Ascending aorta (tissue), 2 donors: ENCODE data around the gene DIP2C. TPM values are rescaled to one million over a fixed set of nuclear protein-coding genes. Genes with fewer than 3 reads are reported as not detected.
A peak's percentile ranks its signal among the peaks of the same experiment; 100 is the strongest.

Experiments used
- DNase-seq, 2 donors: peaks; one replicate each; pipeline ENCODE4 v3.0.0-alpha.2; 2019; ENCODE audit warnings: low spot score in 2 of 2
- H3K27ac ChIP-seq, 2 donors: fragments of 200-600 bp; sonication (generic); one replicate each; pipeline ENCODE4 v1.5.1; 2016 to 2017; ENCODE audit warnings: mild to moderate bottlenecking in 1 of 2
- H3K27me3 ChIP-seq: fragments of 200-600 bp; sonication (generic); one replicate; pipeline ENCODE4 v1.5.1; 2017
- H3K36me3 ChIP-seq, 2 donors: fragments of 200-600 bp; sonication (generic); one replicate each; pipeline ENCODE4 v1.5.1; 2016
- H3K4me1 ChIP-seq, 2 donors: fragments of 200-600 bp; sonication (generic); one replicate each; pipeline ENCODE4 v1.5.1; 2016 to 2017; ENCODE audit warnings: mild to moderate bottlenecking in 1 of 2
- H3K4me3 ChIP-seq, 2 donors: fragments of 200-600 bp; sonication (generic); one replicate each; pipeline ENCODE4 v1.5.1; 2016 to 2017; ENCODE audit warnings: mild to moderate bottlenecking in 1 of 2
- H3K9me3 ChIP-seq, 2 donors: fragments of 200-600 bp; sonication (generic); one replicate each; pipeline ENCODE4 v1.5.1; 2016
- intact Hi-C: fragments of 100-400 bp; cut with DNase I; formaldehyde crosslinking; loops from one replicate; pipeline ENCODE4 v1.15.1; 2023
- total RNA-seq: library from RNA; depleted of rRNA; stranded (reverse); fragments of >200 nt; gene quantifications from one replicate; pipeline ENCODE4 v1.1.0, GENCODE V29; 2016
- TF ChIP-seq, protein P1 (sequence below), 3 experiments: fragments of 200-600 bp in 2 of 3; fragments of 450-650 bp in 1 of 3; sonication (generic) in 2 of 3; IDR thresholded peaks; one replicate each; pipeline ENCODE4 v1.5.1; 2016 to 2019; ENCODE audit warnings: antibody characterized with exemption in 3 of 3, mild to moderate bottlenecking in 1 of 3, moderate library complexity in 1 of 3

DIP2C gene
- total RNA-seq, 1 donor from 2014 or later: 14.7 TPM

DNA sequence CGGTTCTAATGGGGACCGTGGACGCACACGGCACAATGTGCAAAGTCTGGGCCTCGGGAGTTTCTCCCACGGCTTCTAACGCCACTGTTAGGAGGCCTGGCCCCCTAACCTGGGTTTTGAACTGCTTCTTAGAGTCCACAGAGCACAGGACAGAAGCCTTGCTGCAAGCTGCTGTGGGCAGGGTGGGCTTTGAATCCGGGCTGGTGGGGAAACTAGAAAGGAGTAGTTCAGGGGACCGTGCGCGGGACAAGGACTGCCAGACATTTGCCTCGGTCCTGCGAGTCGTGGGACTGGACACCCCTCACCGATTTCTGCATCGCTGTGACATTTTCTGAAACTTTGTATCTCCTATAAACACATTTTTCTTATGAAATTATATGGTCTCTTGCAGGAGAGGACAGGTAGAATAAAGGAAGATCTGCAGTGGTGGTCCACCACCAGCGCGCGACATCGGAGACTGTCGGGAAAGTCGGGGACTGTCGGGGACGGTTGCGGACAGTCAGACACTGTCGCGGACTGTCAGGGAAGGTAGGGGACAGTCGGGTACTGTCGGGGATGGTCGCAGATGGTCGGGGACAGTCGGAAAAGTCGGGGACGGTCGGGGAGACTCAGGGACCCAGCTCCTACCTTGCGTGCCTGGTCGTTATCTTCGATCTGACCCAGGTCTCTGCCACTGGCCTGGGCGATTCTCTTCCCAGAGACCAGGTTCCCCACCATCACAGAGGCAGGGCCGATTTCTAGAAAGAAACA lies 332.1 kb downstream of the DIP2C start:
- TF ChIP-seq, protein P1, sequence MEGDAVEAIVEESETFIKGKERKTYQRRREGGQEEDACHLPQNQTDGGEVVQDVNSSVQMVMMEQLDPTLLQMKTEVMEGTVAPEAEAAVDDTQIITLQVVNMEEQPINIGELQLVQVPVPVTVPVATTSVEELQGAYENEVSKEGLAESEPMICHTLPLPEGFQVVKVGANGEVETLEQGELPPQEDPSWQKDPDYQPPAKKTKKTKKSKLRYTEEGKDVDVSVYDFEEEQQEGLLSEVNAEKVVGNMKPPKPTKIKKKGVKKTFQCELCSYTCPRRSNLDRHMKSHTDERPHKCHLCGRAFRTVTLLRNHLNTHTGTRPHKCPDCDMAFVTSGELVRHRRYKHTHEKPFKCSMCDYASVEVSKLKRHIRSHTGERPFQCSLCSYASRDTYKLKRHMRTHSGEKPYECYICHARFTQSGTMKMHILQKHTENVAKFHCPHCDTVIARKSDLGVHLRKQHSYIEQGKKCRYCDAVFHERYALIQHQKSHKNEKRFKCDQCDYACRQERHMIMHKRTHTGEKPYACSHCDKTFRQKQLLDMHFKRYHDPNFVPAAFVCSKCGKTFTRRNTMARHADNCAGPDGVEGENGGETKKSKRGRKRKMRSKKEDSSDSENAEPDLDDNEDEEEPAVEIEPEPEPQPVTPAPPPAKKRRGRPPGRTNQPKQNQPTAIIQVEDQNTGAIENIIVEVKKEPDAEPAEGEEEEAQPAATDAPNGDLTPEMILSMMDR (IDR thresholded peaks at IDR 0.05): no peak
- DNase-seq: no peak
- Histone ChIP-seq H3K36me3 (peaks cover 65 to 83% of the 10 kb centered on the region in 2 donors), H3K27ac (no peak overlapping the region), H3K27me3 (no peaks in the 10 kb centered on the region), H3K4me1 (no peaks in the 10 kb centered on the region), H3K9me3 (no peaks in the 10 kb centered on the region), H3K4me3 (no peak overlapping the region)
- intact Hi-C loops: no loop called here

DNA sequence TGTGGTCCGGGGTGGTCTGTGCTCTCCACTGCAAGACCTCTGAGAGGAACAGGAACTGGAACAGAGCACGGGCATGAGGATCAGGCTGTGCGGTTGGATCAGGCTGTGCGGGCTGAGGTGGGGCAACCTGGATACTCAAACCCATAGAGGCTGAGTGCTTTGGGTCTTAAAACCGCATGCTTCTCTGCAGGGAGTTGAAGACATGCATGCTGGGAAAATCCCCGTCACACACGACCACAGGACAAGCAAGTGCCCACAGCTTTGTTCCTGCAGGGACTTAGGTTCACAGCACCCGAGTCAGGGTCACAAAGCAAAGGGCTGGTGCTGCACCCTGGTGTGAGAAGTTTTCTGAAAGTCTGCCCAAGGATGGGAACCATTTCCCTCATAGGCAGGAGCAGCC lies 333.0 kb downstream of the DIP2C start:
- H3K27ac ChIP-seq: no peak overlapping the region
- no peak overlapping the region for H3K4me3 ChIP-seq
- intact Hi-C loops: no loop called here
- DNase-seq: no peak
- H3K36me3 ChIP-seq: peaks cover 57 to 82% of the 10 kb centered on the region in 2 donors
- TF ChIP-seq, protein P1 (IDR thresholded peaks at IDR 0.05): no peak
- H3K9me3 ChIP-seq: no peaks in the 10 kb centered on the region
- no peaks in the 10 kb centered on the region for H3K4me1 ChIP-seq
- no peaks in the 10 kb centered on the region for H3K27me3 ChIP-seq

DNA sequence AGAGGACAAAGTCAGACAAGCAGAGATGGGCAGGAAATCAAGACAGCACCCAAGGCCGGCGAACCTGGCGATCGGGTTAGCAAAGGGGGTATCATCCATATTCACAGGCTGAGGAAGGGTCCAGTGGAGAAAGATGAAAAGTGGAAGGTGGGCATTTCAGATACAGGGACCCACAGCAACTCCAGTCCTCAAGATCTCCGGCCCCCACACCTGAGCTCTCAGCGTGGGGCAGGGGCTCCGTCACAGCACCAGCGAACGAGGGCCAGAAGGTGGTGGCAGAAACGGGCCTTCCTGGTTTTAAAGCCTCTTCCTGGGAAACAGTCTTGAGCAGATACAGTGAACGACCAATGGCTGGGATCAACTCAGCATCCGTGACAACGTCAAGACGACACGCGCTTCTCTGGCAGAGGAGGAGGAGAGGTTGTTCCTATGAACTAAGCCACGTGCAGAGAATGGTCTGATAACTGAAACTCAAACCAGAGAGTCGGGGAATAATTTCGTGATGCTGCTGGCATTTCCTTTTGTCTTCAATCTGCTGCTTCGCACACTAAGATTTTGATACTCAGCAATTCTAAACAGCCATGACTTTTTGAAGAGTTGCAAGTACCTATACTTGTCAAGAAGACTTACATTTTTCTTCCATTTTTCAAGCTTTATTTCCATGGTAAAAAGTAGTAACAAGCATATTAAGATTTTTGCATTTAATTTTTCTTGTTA lies 334.4 kb downstream of the DIP2C start:
- TF ChIP-seq, protein P1 (IDR thresholded peaks at IDR 0.05): no peak
- H3K9me3 ChIP-seq: no peaks in the 10 kb centered on the region
- peaks cover 51 to 85% of the 10 kb centered on the region in 2 donors for H3K36me3 ChIP-seq
- no peak overlapping the region for H3K4me3 ChIP-seq
- H3K27ac ChIP-seq: no peak overlapping the region
- intact Hi-C loops: no loop called here
- no peak for DNase-seq
- H3K4me1 ChIP-seq: no peaks in the 10 kb centered on the region
- H3K27me3 ChIP-seq: no peaks in the 10 kb centered on the region

DNA sequence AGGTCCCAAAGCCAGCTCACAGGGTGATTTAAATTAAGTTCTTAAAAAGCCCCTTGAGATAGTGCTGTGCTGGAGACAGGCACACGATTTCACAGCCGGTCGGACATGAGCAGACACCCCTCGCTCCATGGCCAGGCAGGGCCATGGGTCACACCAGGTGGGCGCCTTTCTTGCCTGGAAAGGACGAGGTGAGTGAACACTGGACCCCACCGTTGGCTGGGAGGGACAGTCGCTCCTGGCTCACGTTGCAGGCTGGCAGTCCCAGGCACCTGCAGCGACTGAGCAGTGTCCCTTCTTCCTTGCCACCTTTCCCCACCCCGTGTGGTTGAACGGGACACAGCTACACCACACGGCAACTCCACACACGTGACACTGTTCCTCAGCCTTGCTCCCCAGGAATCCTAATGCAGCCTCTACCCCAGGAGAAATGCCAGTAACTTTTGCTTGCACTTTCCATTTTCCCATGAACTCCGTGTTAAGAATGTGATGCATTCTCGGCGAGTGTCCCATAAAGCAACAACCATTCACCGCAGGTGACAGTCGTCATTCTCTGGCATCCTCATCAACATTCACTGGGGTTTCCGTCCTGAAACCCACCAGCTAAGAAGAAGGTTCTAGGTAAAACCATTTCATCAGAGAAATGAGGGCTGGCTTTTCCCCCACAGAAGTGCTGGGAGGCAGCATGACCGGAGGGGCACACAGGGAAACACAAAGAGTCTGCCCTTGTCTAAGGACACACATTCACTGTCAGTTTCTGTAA lies 336.8 kb downstream of the DIP2C start:
- Histone ChIP-seq H3K36me3 (peaks cover 57 to 89% of the 10 kb centered on the region in 2 donors), H3K27ac (no peak overlapping the region), H3K4me1 (no peaks in the 10 kb centered on the region), H3K4me3 (no peak overlapping the region), H3K27me3 (no peaks in the 10 kb centered on the region), H3K9me3 (no peaks in the 10 kb centered on the region)
- intact Hi-C loops: no loop called here
- peak in 1 of 2 donors; percentile 55 for DNase-seq
- TF ChIP-seq, protein P1 (IDR thresholded peaks at IDR 0.05): no peak

DNA sequence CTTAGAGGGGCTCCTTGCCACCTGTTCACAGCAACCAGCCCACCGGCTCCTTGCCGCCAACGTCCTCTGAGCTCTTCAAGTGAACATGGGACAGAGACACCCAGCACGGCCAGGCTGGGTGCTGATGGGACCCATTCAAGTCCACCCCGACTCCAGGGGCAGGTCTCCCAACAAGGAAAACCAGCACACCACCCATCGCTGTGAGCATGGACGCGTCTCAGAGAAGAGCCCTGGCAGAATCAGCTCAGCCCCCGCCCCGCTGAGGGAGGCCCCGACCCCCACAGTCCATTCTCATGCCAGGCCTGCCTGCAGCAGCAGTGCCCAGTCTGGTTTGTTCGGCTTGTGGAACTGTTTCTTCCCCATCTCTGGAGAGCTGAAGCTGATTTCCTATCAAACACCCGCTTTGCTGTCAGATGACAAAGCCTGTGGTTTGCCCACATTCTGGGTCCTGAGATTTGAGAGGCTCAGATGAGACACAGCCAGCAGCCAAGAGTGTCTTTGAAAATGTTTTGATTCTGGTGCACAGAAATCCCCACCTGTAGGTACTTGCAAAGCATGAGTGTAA lies 337.6 kb downstream of the DIP2C start:
- Histone ChIP-seq H3K4me1 (no peaks in the 10 kb centered on the region), H3K9me3 (no peaks in the 10 kb centered on the region), H3K36me3 (peaks cover 52 to 81% of the 10 kb centered on the region in 2 donors), H3K4me3 (no peak overlapping the region), H3K27ac (no peak overlapping the region), H3K27me3 (no peaks in the 10 kb centered on the region)
- TF ChIP-seq, protein P1 (IDR thresholded peaks at IDR 0.05): no peak
- intact Hi-C loops: no loop called here
- peak in 1 of 2 donors; percentile 51 for DNase-seq
